HCT116 (cell line): ENCODE measurements around the gene TAF3. TPM values are rescaled to one million over a fixed set of nuclear protein-coding genes. Genes with fewer than 3 reads are reported as not detected.

Source experiments
- ATAC-seq: fragments of 200-7000 bp; cut with Tn5 transposase; 2 replicates; pipeline ENCODE4 v1.9.1; 2020; ENCODE audit warnings: mild to moderate bottlenecking, moderate library complexity
- BruUV-seq: library from RNA; stranded (reverse); fragments of 400-500 nt; replicated peaks from 2 replicates; lab custom pipeline; 2021; lab: Mats Ljungman, UMichigan
- CTCF ChIA-PET: fragments of 300-600 bp; sonication (Branson Sonifier 250); formaldehyde crosslinking; loops from one replicate; lab custom pipeline; 2021; ENCODE audit warnings: antibody characterized with exemption; lab: Charles Lee
- POLR2A ChIA-PET: fragments of 300-600, 350-600 bp; sonication (Branson Sonifier 250); formaldehyde crosslinking; loops from one replicate; lab custom pipeline; 2021; ENCODE audit warnings: antibody characterized with exemption; lab: Charles Lee
- RAD21 ChIA-PET, 2 experiments: fragments of 300-600 bp; sonication (Branson Sonifier 250); formaldehyde crosslinking; loops; one replicate each; lab custom pipeline; 2023; ENCODE audit warnings: low total read pairs in 2 of 2; ENCODE audit not compliant: uncharacterized antibody in 2 of 2, unreplicated experiment in 2 of 2, low non-redundant PET in 1 of 2; lab: Charles Lee
- DNase-seq: peaks from one replicate; pipeline ENCODE4 v3.0.0-alpha.2; 2010; ENCODE audit warnings: low read depth, low spot score
- H2AFZ ChIP-seq: fragments of 200-600 bp; shearing (Covaris generic), sonication (generic); 2 replicates; pipeline ENCODE4 v1.6.1; 2017; ENCODE audit warnings: low read depth, mixed run types, mixed read lengths, antibody characterized with exemption, low read length; ENCODE audit not compliant: poor library complexity, severe bottlenecking
- H3K27ac ChIP-seq: 2 replicates; pipeline ENCODE4 v1.5.1; 2012; ENCODE audit warnings: low read depth, low read length
- H3K27me3 ChIP-seq: fragments of 200-600 bp; sonication (generic); 2 replicates; pipeline ENCODE4 v1.6.1; 2016; ENCODE audit warnings: mixed run types, low read length, mixed read lengths; ENCODE audit not compliant: insufficient read depth
- H3K36me3 ChIP-seq, 2 experiments: fragments of 200-500 bp in 1 of 2; fragments of 200-600 bp in 1 of 2; sonication (Bioruptor generic) in 1 of 2; sonication (generic) in 1 of 2; 2 replicates each; pipeline versions ENCODE4 v1.5.1 to v1.6.1; 2014 to 2016; ENCODE audit warnings: low read length in 2 of 2, inconsistent platforms in 1 of 2, mixed read lengths in 1 of 2, mixed run types in 1 of 2; ENCODE audit not compliant: insufficient read depth in 2 of 2, control insufficient read depth in 1 of 2
- H3K4me1 ChIP-seq, 2 experiments: fragments of 200-600 bp in 1 of 2; sonication (generic) in 1 of 2; 2 replicates each; pipeline versions ENCODE4 v1.5.1 to v1.6.1; 2012 to 2017; ENCODE audit warnings: low read length in 2 of 2, inconsistent platforms in 1 of 2, mild to moderate bottlenecking in 1 of 2, mixed read lengths in 1 of 2, mixed run types in 1 of 2, moderate library complexity in 1 of 2; ENCODE audit not compliant: insufficient read depth in 2 of 2, control insufficient read depth in 1 of 2
- H3K4me2 ChIP-seq: fragments of 200-600 bp; sonication (generic); 2 replicates; pipeline ENCODE4 v1.6.1; 2017; ENCODE audit warnings: mixed run types, low read length, mixed read lengths
- H3K4me3 ChIP-seq, 2 experiments: fragments of 200-600 bp in 1 of 2; sonication (generic) in 1 of 2; replicated peaks in 1 of 2; 2 replicates each; pipeline ENCODE4 v1.5.1; 2011 to 2016; ENCODE audit warnings: low read length in 2 of 2, control low read depth in 1 of 2, low read depth in 1 of 2, mild to moderate bottlenecking in 1 of 2, mixed read lengths in 1 of 2, mixed run types in 1 of 2
- H3K79me2 ChIP-seq: fragments of 200-600 bp; sonication (generic); 2 replicates; pipeline ENCODE4 v1.6.1; 2017; ENCODE audit warnings: mild to moderate bottlenecking, mixed run types, low read length, moderate library complexity, mixed read lengths; ENCODE audit not compliant: insufficient read depth
- H3K9ac ChIP-seq: fragments of 200-600 bp; sonication (generic); 2 replicates; pipeline ENCODE4 v1.6.1; 2016; ENCODE audit warnings: low read length, mixed read lengths
- H3K9me2 ChIP-seq: fragments of 200-600 bp; sonication (generic), shearing (Covaris generic); 2 replicates; pipeline ENCODE4 v1.6.1; 2017; ENCODE audit warnings: mixed run types, mild to moderate bottlenecking, moderate library complexity; ENCODE audit not compliant: insufficient read depth
- H3K9me3 ChIP-seq, 2 experiments: fragments of 200-500 bp in 1 of 2; fragments of 200-600 bp in 1 of 2; sonication (Bioruptor generic) in 1 of 2; sonication (generic) in 1 of 2; 2 replicates each; pipeline ENCODE4 v1.6.1; 2014 to 2017; ENCODE audit warnings: low read length in 2 of 2, mixed read lengths in 2 of 2, inconsistent platforms in 1 of 2, low read depth in 1 of 2, mild to moderate bottlenecking in 1 of 2, mixed run types in 1 of 2, moderate library complexity in 1 of 2; ENCODE audit not compliant: control insufficient read depth in 1 of 2, insufficient read depth in 1 of 2
- H4K20me1 ChIP-seq: fragments of 200-600 bp; sonication (generic), shearing (Covaris generic); 2 replicates; pipeline ENCODE4 v1.6.1; 2017; ENCODE audit warnings: mixed run types, mild to moderate bottlenecking, moderate library complexity; ENCODE audit not compliant: insufficient read depth
- ATF3 ChIP-seq: IDR thresholded peaks from 2 replicates; pipeline ENCODE4 v1.6.1; 2012
- CEBPB ChIP-seq: IDR thresholded peaks from 2 replicates; pipeline ENCODE4 v1.6.1; 2012; ENCODE audit warnings: low read depth
- EGR1 ChIP-seq: IDR thresholded peaks from 2 replicates; pipeline ENCODE4 v1.6.1; 2012; ENCODE audit warnings: low read depth
- EZH2 ChIP-seq: fragments of 200-600 bp; sonication (generic); IDR thresholded peaks from 2 replicates; pipeline ENCODE4 v1.6.1; 2017; ENCODE audit warnings: antibody characterized with exemption, mixed run types
- MAX ChIP-seq: IDR thresholded peaks from 2 replicates; pipeline ENCODE4 v1.6.1; 2012
- POLR2A ChIP-seq: IDR thresholded peaks from 2 replicates; pipeline ENCODE4 v1.7.0; 2011; ENCODE audit warnings: borderline replicate concordance; ENCODE audit not compliant: insufficient read depth, insufficient read length; ENCODE audit errors: extremely low read depth
- POLR2AphosphoS5 ChIP-seq: IDR thresholded peaks from 2 replicates; pipeline ENCODE4 v1.6.1; 2011; ENCODE audit warnings: mild to moderate bottlenecking, low read depth, low read length, moderate library complexity
- REST ChIP-seq: IDR thresholded peaks from 2 replicates; pipeline ENCODE4 v1.6.1; 2012; ENCODE audit warnings: low read depth
- SIN3A ChIP-seq: IDR thresholded peaks from 2 replicates; pipeline ENCODE4 v1.6.1; 2012; ENCODE audit warnings: low read depth
- SRF ChIP-seq: IDR thresholded peaks from 2 replicates; pipeline ENCODE4 v1.6.1; 2012; ENCODE audit warnings: low read depth
- YY1 ChIP-seq: IDR thresholded peaks from 2 replicates; pipeline ENCODE4 v1.6.1; 2011; ENCODE audit warnings: low read length, low read depth, moderate library complexity, mild to moderate bottlenecking; ENCODE audit not compliant: insufficient replicate concordance; ENCODE audit errors: extremely low read depth
- ZBTB33 ChIP-seq: IDR thresholded peaks from 2 replicates; pipeline ENCODE4 v1.6.1; 2011; ENCODE audit warnings: mild to moderate bottlenecking, low read length, moderate library complexity; ENCODE audit not compliant: insufficient replicate concordance; ENCODE audit errors: extremely low read depth
- ZFX ChIP-seq: fragments of 450-650 bp; IDR thresholded peaks from 2 replicates; pipeline ENCODE4 v1.6.1; 2017
- ZNF274 ChIP-seq: fragments of 200-500 bp; sonication (Bioruptor generic); IDR thresholded peaks from 2 replicates; pipeline ENCODE4 v1.6.1; 2014; ENCODE audit warnings: mild to moderate bottlenecking, low read depth, low read length, inconsistent platforms
- intact Hi-C: fragments of 100-400 bp; cut with micrococcal nuclease; formaldehyde crosslinking; loops from 2 replicates; pipeline ENCODE4 v1.10.0; 2022
- total RNA-seq: library from RNA; stranded (reverse); gene quantifications from one replicate; pipeline ENCODE4 v1.2.1, GENCODE V29; 2021; ENCODE audit not compliant: unreplicated experiment

TAF3 gene
- total RNA-seq, 1 experiment from 2014 or later, result 8.0 TPM

- TF ChIP-seq EZH2 (no peak), YY1 (no peak), MAX (no peak), POLR2A (no peak), EGR1 (no peak), ATF3 (no peak)
- intact Hi-C loops, result no loop called here
- Histone ChIP-seq H3K9ac (no peak overlapping the region), H4K20me1 (no peaks in the 10 kb centered on the region), H3K27me3 (no peaks in the 10 kb centered on the region), H3K4me1 (no peaks in the 10 kb centered on the region), H3K27ac (no peak overlapping the region), H3K79me2 (no peaks in the 10 kb centered on the region), H3K36me3 (no peaks in the 10 kb centered on the region), H3K4me2 (no peak overlapping the region), H3K9me2 (no peaks in the 10 kb centered on the region), H3K9me3 (no peaks in the 10 kb centered on the region; a peak in 1 of 4 replicates), H2AFZ (no peak overlapping the region), H3K4me3 (no peak overlapping the region)
- ATAC-seq (no peak), DNase-seq (no peak)
- ChIA-PET RAD21 (no interaction called here), CTCF (no interaction called here), POLR2A (no interaction called here)
- no TSS peak for BruUV-seq
Observed at GRCh38 chr10:7998831-7999230, 180.5 kb downstream of the TAF3 start.

- no peak for DNase-seq
- ChIA-PET POLR2A (no interaction called here), RAD21 (no interaction called here), CTCF (no interaction called here)
- Histone ChIP-seq H3K4me1 (no peaks in the 10 kb centered on the region), H2AFZ (no peak overlapping the region), H3K4me2 (no peak overlapping the region), H4K20me1 (no peaks in the 10 kb centered on the region), H3K79me2 (no peaks in the 10 kb centered on the region), H3K9me2 (no peaks in the 10 kb centered on the region), H3K27ac (no peak overlapping the region), H3K9ac (no peak overlapping the region), H3K36me3 (no peaks in the 10 kb centered on the region), H3K4me3 (no peak overlapping the region), H3K27me3 (no peaks in the 10 kb centered on the region), H3K9me3 (peaks cover 0 to 10% of the 10 kb centered on the region in 2 experiments; a peak in 2 of 4 replicates)
- no peak for ATAC-seq
- BruUV-seq, result no TSS peak
- intact Hi-C loops, result no loop called here
- TF ChIP-seq ZBTB33 (no peak), MAX (no peak), CEBPB (no peak), ZFX (no peak), SIN3A (no peak), ATF3 (no peak), EGR1 (no peak), ZNF274 (no peak), POLR2AphosphoS5 (no peak), SRF (no peak), REST (no peak)
Observed at GRCh38 chr10:8004469-8005000, 186.2 kb downstream of the TAF3 start.
